Thyroid gland (tissue), 4 donors: ENCODE results near the gene CTDSPL2.

Experiments
- CTCF ChIP-seq, 6 experiments: fragments of 200-600 bp in 3 of 6; fragments of 450-650 bp in 3 of 6; sonication (generic) in 3 of 6; IDR thresholded peaks; one replicate each; pipeline ENCODE4 v1.5.1; 2016 to 2019; ENCODE audit warnings: antibody characterized with exemption in 6 of 6, mild to moderate bottlenecking in 2 of 6, inconsistent platforms in 1 of 6, moderate library complexity in 1 of 6
- POLR2A ChIP-seq, 2 donors: fragments of 450-650 bp; IDR thresholded peaks; one replicate each; pipeline ENCODE4 v1.6.1; 2017; ENCODE audit warnings: antibody characterized with exemption in 2 of 2, mild to moderate bottlenecking in 2 of 2, moderate library complexity in 1 of 2

DNA sequence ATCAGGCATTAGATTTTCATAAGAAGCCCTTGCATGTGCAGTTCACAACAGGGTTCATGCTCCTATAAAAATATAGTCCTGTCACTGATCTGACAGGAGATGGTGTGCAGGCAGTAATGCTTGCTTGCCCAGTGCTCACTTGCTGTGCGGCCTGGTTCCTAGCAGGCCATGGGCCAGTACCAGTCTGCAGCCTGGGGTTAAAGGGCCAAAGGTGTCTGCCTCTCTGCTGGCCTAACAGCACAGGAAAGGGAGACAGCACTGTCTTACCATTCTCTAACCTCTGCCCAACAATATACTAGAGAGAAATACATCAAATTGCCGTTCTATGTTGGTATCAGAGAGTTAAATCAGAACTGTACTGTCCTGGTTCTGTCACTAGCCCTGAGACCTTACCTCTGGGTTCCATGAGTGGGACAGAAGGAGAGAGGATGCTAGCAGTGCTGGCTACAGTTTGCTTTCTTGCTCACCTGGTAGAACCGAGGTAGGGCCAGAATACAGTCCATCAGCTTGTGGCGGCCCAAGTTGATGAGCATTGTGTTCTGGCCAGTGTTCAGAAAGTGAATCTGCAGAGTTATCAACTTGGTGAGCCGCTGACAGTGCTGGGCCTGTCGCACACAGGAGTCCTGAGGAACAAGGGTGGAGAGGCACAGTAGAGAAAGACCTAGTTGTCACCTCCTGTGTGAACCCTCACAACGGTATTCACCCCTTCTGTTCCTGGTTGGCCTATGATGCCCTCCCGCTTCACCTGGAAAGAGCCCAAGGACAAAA lies 138.1 kb downstream of the CTDSPL2 start:
- TF ChIP-seq CTCF (IDR thresholded peaks at IDR 0.05) (no peak), POLR2A (IDR thresholded peaks at IDR 0.05) (no peak)
